ENCODE data around the gene BBX. TPM values are rescaled to one million over a fixed set of nuclear protein-coding genes. Genes with fewer than 3 reads are reported as not detected.
"Not testable (repeated sequence)": the region's sequence is repeated elsewhere in the genome, so short reads cannot be mapped to it uniquely, and the experiment has no call there.

Gene BBX
- total RNA-seq, 1 donor from 2014 or later = 83.4 TPM

GRCh38 chr3:107687056-107687581, 164.4 kb downstream of the BBX start:
- no peak for DNase-seq

DNA sequence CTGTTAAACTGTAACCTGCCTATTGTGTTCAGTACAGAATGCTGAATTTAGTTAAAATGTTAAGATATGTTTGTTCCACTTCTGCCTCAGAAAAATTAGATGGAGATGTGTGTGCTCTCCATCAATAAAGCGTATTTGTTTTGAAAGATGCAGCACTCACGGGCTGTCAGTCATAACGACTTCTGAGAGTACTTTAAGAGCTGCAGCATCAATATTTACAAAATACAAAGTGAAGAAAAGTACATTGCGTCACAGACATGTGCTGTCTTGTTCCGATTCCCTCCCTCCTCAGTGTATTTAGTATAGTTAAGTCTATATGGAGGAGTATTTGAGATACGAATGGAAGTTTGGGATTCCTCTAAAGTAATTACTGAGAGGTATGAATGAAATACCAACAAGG, 166.6 kb downstream of the BBX start:
- peak; percentile 38 for DNase-seq

DNA sequence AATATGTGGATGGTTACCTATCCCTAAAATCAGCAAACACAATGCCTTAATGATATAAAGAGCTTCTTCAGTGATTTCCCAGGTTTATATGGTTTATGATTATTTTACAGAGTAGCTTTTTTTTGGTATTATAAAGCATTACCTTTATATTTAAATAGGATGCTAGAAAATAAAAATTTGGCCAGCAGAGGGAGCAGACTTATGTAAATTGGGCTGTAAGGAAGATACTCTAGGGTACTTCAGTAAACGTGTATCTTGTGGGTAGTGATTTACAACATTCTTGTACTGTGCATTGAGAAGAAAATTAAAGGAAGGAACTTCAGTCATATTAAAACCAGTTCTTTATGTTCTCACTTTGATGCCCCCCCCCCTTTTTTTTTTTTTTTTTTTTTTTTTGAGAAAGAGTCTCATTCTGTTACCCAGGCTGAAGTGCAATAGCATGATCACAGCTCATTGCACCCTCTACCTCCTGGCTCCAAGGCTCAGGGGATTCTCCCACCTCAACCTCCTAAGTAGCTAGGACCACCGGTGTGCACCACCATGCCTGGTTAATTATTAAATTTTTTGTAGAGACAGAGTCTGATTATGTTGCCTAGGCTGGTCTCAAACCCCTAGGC, 167.9 kb downstream of the BBX start:
- peak; percentile 72 for DNase-seq

DNA sequence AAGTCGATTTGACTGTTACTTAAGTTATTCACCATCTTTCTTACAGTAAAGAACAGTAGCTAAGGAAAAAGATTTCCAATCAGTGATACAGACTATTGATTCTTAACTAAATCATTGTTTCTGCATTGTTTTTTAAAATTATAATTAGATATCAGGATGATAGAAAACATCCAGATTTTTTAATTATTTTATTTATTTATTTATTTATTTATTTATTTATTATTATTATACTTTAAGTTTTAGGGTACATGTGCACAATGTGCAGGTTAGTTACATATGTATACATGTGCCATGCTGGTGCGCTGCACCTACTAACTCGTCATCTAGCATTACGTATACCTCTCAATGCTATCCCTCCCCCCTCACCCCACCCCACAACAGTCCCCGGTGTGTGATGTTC, 169.2 kb downstream of the BBX start:
- DNase-seq = not testable (repeated sequence)

DNA sequence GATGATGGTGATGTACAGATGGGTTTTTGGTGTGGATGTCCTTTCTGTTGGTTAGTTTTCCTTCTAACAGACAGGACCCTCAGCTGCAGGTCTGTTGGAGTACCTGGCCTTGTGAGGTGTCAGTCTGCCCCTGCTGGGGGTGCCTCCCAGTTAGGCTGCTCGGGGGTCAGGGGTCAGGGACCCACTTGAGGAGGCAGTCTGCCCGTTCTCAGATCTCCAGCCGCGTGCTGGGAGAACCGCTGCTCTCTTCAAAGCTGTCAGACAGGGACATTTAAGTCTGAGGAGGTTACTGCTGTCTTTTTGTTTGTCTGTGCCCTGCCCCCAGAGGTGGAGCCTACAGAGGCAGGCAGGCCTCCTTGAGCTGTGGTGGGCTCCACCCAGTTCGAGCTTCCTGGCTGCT, 174.6 kb downstream of the BBX start:
- DNase-seq = not testable (repeated sequence)

DNA sequence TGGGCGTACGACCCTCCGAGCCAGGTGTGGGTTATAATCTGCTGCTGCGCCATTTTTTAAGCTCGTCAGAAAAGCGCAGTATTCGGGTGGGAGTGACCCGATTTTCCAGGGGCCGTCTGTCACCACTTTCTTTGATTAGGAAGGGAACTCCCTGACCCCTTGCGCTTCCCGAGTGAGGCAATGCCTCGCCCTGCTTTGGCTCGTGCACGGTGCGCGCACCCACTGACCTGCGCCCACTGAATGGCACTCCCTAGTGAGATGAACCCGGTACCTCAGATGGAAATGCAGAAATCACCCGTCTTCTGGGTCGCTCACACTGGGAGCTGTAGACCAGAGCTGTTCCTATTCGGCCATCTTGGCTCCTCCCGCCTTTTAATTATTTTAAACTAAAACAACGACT, 175.1 kb downstream of the BBX start:
- DNase-seq = not testable (repeated sequence)

GRCh38 chr3:107699682-107700081, 176.9 kb downstream of the BBX start:
- DNase-seq = no peak

GRCh38 chr3:107701299-107701698, 178.5 kb downstream of the BBX start:
- DNase-seq = no peak

- DNase-seq = no peak
These were observed 181.7 kb downstream of the BBX start for GRCh38 chr3:107704477-107704876.

- DNase-seq = no peak
These were observed 182.3 kb downstream of the BBX start for GRCh38 chr3:107705046-107705445.

DNA sequence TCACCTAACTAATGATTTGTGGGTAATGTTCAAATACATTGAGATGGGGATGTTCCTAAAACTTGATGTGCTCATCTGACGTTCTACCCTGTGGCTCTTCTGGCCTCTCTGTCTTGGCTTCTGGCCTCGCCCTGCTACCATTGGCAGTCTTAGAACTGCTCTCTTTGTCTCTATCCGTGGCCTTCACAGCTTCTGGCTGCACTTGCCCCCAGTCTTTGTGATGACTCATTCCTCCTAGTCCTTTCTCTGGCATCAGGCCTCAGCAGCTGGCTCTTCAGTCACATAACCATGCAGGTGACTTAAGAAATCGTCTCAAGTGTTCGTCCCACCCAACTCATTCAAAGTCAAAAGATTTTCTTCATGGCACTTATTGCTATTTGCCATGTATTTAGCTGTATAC, 188.1 kb downstream of the BBX start:
- DNase-seq = peak; percentile 51

- DNase-seq = no peak
These were observed 194.0 kb downstream of the BBX start for GRCh38 chr3:107716734-107717133.

DNA sequence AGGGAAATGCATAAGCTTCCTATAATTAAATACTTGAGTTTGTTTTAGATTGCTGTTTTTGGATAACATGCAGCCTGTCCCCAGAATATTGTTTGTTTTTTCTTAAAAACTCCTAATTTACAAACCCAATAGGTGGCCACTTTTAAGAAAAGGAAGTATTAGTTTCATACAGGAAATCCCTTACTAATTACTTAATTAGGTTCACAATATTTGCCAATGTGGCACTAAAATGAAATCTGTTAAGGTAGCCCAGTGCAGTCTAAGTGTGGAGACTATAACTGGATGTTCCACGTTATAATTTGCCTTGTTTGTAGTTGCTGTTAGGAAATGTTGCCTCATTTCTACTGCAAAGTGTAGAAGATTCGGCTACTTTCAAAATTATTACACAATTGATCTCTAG, 195.8 kb downstream of the BBX start:
- DNase-seq = no peak

DNA sequence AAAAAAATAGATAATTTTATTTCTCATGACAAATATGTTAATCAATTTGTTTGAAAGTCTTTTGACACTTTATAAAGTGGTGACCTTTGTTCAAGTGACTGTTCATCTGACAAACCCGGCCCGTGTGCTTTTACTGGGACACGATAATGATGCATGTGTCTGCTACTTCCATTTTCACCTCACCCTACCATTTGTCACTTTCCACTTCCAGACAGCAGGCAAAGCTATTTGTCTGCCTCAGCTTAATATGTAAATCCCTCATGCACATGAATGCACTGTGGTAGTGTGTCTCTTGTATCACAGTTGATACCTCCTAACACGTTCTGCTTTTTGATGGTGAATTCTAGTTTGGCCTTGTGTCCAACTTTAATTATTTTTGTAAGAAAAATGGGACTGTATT, 204.3 kb downstream of the BBX start:
- peak; percentile 20 for DNase-seq

GRCh38 chr3:107729686-107730085, 206.9 kb downstream of the BBX start:
- no peak for DNase-seq

- no peak for DNase-seq
These were observed 211.6 kb downstream of the BBX start for GRCh38 chr3:107734317-107734716.

GRCh38 chr3:107737914-107738313, 215.2 kb downstream of the BBX start:
- DNase-seq = no peak

DNA sequence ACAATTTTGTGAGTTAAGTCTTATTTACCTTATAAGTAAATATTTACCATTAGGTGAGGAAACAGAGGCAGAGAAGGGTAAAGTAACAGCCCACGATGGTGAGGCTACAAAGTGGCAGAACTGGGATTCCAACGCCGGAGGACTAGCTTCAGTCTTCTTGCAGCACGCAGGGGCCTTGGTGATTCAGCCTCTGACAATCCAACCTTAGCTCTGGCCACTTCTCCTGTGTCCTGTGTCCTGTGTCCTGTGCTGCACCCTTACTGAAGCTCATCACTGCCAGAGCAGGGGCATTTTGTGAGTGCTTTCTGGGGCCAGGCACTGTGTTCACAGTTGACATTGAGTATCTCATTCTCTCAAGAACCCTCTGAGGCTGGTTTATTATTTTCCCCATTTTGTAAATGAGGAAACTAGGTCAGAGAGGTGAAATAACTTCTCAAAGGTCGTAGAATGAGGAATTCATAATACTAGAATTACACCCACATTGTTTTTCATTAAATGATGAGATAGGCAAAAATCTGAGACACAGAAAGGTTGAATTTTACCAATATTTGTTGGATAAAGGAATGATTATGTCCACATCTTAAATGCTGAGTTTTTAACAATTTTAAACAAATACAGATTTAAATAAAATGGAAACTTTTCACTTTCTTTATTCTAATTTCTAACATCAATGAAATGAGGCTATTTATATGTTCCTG, 215.9 kb downstream of the BBX start:
- DNase-seq = no peak

- no peak for DNase-seq
These were observed 216.5 kb downstream of the BBX start for GRCh38 chr3:107739227-107739626.

- peak; percentile 54 for DNase-seq
These were observed 218.5 kb downstream of the BBX start for GRCh38 chr3:107740992-107741896.

DNA sequence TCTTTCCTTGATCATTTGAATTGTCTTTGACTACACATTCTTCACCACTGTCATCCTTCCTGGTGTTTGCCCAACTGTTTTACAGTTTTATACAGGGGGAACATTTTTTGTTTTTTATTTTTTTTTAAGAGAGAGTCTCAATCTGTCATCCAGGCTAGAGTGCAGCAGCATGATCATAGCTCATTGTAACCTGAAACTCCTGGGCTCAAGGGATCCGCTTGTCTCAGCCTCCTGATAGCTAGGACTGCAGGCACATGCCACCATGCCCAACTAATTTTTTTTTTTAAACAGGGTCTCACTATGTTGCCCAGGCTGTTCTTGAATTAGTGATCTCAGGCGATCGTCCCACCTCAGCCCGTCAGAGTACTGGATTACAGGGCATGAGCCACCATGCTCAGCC, 222.6 kb downstream of the BBX start:
- no peak for DNase-seq

GRCh38 chr3:107752202-107752990, 229.6 kb downstream of the BBX start:
- DNase-seq = peak; percentile 15
